ENCODE data around the gene SLC22A23.

The SLC22A23 gene

GRCh38 chr6:3372184-3372846, 84.5 kb downstream of the SLC22A23 start:
- Histone ChIP-seq H3K4me1 (ENCODE audit: control insufficient read depth in 1 of 2, insufficient read depth in 1 of 2, low read depth in 1 of 2, low read length in 1 of 2) (no peaks in the 10 kb centered on the region), H3K4me3 (ENCODE audit: low read depth in 1 of 2, low read length in 1 of 2) (no peak overlapping the region), H3K9me3 (no peaks in the 10 kb centered on the region), H3K27me3 (peaks cover 32% of the 10 kb centered on the region), H3K36me3 (no peaks in the 10 kb centered on the region), H3K27ac (no peak overlapping the region)
- no peak for TF ChIP-seq CTCF (IDR thresholded peaks at IDR 0.05)

- Histone ChIP-seq H3K4me1 (ENCODE audit: control insufficient read depth in 1 of 2, insufficient read depth in 1 of 2, low read depth in 1 of 2, low read length in 1 of 2) (no peaks in the 10 kb centered on the region), H3K4me3 (ENCODE audit: low read depth in 1 of 2, low read length in 1 of 2) (no peak overlapping the region), H3K27ac (no peak overlapping the region), H3K9me3 (no peaks in the 10 kb centered on the region), H3K27me3 (peaks cover 31% of the 10 kb centered on the region), H3K36me3 (no peaks in the 10 kb centered on the region)
- no peak for TF ChIP-seq CTCF (IDR thresholded peaks at IDR 0.05)
Measured at GRCh38 chr6:3371222-3371949, 85.5 kb downstream of the SLC22A23 start.

- Histone ChIP-seq H3K4me3 (ENCODE audit: low read depth in 1 of 2, low read length in 1 of 2) (no peak overlapping the region), H3K4me1 (ENCODE audit: control insufficient read depth in 1 of 2, insufficient read depth in 1 of 2, low read depth in 1 of 2, low read length in 1 of 2) (no peaks in the 10 kb centered on the region), H3K27ac (no peak overlapping the region), H3K36me3 (no peaks in the 10 kb centered on the region), H3K9me3 (no peaks in the 10 kb centered on the region), H3K27me3 (peaks cover 23% of the 10 kb centered on the region)
- TF ChIP-seq CTCF (IDR thresholded peaks at IDR 0.05), result no peak
Measured at GRCh38 chr6:3370361-3371221, 86.3 kb downstream of the SLC22A23 start.

GRCh38 chr6:3369985-3370360, 86.9 kb downstream of the SLC22A23 start:
- no peak for TF ChIP-seq CTCF (IDR thresholded peaks at IDR 0.05)
- peaks cover 22% of the 10 kb centered on the region for H3K27me3 ChIP-seq
- no peaks in the 10 kb centered on the region for H3K36me3 ChIP-seq
- H3K9me3 ChIP-seq, result no peaks in the 10 kb centered on the region
- H3K4me3 ChIP-seq (ENCODE audit: low read depth in 1 of 2, low read length in 1 of 2), result no peak overlapping the region
- H3K4me1 ChIP-seq (ENCODE audit: control insufficient read depth in 1 of 2, insufficient read depth in 1 of 2, low read depth in 1 of 2, low read length in 1 of 2), result no peaks in the 10 kb centered on the region
- H3K27ac ChIP-seq, result no peak overlapping the region

GRCh38 chr6:3368685-3369084, 88.2 kb downstream of the SLC22A23 start:
- Histone ChIP-seq H3K27me3 (peaks cover 22% of the 10 kb centered on the region), H3K27ac (no peak overlapping the region), H3K9me3 (no peaks in the 10 kb centered on the region), H3K4me3 (ENCODE audit: low read depth in 1 of 2, low read length in 1 of 2) (no peak overlapping the region), H3K4me1 (ENCODE audit: control insufficient read depth in 1 of 2, insufficient read depth in 1 of 2, low read depth in 1 of 2, low read length in 1 of 2) (no peaks in the 10 kb centered on the region), H3K36me3 (no peaks in the 10 kb centered on the region)
- TF ChIP-seq CTCF (IDR thresholded peaks at IDR 0.05), result no peak

Measured in neutrophil (primary cell).